Effector CD4-positive, alpha-beta T cell (primary cell): ENCODE data around the gene CCDC197.
A peak's percentile ranks its signal among the peaks of the same experiment; 100 is the strongest.

Experiments
- DNase-seq: peaks from one replicate; pipeline ENCODE4 v3.0.0-alpha.2; 2020

Gene CCDC197

DNA sequence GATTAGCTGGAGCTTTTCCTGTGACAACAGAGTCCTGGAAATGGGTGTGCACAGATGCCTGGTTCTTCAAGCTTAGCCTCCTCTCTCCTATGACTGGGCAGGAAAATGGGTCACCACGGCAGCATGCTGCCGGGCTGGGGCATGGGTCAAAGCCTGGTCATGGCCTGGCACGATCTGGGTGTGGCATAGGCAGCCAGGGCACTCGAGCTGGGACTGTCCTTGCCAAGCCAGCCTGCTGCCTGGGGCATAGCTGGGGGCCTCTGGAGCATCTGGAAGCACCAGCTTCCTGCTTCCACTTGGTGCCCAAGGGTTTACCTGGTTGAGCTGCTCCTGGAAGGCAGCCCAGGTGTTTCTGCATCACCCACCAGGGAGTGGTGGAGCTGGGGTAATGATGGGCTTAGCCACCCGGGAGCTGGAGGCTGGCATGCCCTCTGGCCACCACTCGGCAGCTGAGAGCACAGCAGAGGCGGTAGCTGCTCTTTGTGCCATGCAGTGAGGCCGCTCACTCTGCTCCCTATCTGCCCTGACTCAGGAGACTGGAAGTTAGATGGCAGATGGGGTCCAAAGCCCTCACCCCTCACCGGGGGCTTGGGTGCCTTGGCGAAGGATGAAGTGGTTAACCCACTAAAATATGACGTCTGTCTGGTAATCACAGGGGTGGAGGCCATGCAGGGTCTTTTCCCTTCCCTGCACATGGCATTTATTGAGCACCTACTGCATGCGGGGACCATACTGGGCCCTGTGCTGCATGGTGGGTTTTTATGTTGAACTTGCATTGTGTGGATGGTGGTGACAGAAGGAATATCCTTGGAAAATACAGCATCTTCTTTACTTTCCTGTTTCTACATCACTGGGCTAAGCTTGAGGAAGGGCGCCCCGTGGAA lies 30.7 kb downstream of the CCDC197 start:
- DNase-seq = no peak

DNA sequence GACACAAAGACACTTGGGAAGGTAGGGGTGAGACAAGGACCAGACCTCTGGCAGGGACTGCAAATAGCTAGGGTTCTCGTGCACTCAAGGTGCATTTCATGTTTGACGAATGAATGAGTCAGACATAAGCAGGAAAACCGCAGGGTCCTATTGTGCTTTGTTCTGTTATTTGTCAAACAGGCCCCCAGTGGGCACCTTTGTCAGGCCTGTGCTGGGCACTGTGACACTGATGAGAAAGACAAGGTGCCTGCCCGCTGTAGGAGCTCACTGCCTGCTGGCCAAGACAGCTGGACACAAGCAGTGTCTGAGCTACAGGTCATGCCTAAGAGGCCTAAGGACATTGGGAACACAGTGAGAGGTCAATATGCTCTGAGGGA lies 31.3 kb downstream of the CCDC197 start:
- DNase-seq = no peak

DNA sequence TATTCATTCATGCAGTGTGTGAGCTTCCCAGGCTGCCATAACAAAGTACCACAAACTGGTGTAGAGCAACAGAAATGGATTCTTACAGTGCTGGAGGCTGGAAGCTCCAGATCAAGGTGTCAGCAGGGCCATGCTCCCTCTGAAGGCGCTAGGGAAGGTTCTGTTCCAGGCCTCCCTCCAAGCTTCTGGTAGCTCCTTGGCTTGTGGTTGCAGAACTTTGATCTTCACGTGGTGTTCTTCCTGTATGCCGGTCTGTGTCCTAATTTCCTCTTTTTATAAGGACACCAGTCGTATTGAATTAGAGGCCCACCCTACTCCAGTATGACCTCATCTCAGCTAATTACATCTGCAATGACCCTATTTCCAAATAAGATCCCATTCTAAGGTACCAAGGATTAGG lies 32.2 kb downstream of the CCDC197 start:
- no peak for DNase-seq

DNA sequence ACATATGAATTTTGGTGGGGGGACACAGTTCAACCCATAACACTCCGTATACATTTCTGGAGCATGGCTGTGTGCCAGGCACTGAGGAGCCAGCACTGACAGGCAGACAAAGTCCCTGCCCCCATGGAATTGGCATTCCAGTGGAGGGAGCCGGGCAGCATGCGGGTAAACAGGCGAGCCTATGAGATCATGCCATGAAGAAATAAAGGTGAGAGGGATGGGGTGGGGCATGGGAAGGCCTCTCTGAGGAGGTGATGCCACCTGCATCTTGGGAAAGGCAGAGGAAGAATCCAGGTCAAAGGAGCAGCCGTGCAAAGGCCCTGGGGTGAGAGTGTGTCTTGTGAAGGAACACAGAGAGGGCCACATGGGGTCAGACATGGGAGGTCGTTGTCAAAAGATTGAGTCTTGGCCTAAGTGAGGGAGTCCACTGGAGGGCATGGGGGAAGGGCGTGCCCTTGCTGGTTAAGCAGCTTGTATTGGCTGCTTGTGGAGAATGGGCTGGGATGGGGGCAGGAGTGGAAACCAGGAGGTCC lies 32.6 kb downstream of the CCDC197 start:
- DNase-seq = no peak

DNA sequence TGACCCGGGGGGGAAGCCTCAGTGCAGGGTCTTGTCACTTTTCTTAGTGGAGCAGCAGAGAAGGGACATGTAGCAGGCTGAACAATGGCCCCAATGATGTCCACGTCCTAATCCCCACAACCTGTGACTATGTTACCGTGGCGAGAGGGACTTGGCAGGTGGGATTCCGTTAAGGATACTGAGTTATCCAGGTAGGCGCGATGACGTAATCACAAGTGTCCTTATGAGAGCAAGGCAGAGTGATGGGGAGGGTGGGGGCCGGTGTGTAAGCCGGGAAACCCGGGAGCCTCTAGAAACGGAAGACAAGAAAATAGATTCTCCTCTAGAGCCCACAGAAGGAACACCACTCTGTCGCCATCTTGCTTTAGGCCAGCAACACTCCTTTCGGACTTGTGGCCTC lies 33.5 kb downstream of the CCDC197 start:
- DNase-seq = no peak

DNA sequence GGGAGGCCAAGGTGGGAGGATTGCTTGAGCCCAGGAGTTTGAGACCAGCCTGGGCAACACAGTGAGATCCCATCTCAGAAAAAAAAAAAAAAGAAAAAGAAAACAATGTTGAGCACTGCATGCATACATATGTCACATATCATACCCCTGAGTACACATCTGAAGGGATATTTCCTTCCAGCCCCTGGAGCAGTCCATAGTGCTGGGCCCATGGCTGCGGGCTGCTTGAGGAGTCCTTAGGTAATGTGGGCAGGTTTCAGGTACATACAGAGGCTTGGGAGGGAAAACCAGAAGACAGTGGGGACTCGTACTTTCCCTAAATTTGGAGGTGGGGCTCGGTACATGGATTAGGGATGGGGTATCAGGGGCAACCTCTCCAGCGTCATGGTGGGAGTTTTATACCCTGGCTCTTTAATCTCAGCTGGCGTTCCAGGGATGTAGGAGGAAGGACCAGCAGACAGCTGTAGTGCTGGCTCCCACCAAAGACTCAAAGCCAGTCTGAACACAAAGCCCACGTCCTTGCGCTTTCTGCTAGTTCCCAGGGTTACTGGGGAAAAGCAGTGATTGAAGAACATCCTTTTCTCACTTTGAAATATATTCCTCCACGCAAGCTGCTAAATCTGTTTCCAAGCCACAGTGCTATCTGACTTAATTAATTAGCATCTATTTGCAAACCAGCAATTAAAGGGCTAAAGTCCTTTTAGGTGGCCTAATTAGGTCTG lies 34.2 kb downstream of the CCDC197 start:
- no peak for DNase-seq

DNA sequence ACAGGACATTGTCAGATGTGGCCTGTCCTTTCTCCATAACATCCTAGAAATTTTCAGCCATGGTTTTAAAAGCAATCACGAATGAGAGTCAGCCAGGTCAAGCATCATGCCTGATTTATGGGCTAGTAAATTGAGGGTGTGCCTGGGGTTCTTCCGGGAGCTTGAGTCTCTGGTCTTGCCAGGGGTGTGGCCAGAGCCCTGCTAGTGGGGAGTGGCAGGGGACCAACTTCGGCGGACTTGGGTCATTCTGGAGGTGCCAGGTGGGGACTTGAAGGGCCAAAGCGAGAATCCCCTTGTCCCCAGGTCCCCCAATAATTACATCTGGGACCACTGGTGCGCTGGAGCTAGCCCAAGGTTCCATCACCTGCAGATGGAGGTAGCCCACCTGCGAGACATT lies 34.8 kb downstream of the CCDC197 start:
- no peak for DNase-seq

DNA sequence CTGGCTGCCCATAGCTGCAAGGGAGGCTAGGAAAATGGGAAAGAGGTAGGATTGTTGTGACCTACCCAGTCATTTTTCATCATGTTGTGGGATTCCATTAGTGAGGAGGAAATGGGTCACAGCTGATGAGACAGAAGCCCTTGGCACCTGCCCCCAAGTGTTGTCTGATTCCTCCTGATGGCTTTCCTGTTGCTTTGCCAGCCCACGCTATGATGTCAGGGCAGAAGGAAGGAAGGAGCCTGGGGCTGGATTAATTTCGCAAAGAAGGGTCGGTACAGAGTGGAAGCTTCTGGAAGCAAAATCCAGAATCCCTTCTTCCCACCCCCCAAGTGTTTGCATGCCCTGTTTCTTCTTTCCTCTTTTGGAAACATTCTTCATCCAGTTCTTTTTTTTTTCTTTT lies 37.8 kb downstream of the CCDC197 start:
- DNase-seq = no peak

DNA sequence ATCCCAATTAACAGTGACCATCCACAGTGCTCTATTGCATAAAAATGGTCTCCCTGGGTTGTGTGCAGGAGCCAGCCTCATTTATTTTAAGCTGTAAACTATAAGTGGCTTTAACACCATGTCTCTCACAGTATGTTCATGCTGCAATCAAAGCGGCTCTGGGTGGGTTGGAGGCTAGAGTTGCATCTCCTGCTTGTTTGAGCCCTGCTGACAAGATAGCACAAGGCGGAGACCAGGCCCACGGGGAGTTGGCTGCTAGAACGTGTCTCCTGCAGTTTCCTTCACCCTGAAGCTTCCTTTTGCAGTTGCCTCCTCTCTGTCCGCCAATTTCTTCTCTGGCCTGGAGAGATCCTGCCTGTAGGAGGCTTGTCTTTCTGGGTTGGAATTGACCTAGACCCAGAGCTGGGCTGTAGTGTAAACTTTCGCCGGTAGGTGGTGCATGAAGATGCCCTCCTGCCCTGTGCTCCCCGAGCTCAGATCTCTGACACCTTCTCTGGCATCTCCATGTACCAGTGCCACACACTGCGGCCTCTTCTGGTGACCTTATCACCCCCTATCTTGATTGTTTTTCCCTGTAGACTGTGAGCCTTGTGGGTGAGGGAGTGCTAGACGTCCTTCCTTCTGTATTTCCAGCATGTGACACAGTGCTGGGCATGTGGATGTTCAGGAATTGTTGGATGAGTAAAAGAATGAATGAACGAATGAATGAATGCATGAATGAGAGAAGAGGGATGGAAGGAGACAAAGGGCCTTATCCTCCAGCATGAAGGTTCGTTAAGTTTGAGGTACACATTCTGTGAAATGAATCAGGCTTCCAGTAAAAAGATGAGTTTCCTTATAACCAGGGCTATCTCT lies 39.4 kb downstream of the CCDC197 start:
- peak; percentile 67 for DNase-seq

DNA sequence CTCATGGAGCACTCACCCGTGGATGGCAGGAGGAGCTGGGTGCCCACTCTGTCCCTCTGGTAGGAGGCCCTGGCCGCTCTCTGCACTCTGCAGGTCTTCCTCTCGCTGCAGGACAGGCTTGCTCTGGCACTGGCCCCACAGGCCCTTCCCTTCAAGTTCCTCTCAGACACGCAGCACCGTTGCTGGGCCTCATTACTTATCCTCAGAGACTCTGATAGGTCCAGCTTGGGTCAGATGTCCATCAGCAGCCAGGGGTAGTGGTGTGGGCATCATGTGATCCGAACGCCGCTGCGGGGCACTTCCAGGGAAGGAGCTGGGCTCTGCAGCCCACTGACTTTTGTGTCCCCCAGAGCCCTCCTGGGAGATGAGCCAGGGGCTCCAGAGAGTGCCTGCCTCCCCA lies 40.9 kb downstream of the CCDC197 start:
- DNase-seq = no peak

DNA sequence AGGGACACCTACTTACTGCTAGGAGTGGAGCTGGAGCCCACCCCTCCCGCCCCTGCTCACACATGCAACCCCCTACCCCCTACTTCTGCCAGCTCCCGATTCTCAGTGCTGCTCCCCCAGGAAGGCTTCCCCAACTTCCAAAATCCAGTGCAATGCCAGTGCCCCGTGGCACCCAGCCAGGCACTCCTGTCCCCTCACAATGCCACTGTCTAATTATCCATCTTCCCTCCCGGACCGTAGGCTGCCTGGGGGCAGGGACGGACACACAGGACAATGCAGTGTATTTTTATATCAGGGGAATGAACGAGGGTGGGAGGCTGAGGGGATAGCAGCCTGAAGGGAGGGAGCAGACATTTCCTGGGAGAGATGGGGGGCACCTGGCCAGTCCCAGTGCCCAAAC lies 41.4 kb downstream of the CCDC197 start:
- DNase-seq = no peak

DNA sequence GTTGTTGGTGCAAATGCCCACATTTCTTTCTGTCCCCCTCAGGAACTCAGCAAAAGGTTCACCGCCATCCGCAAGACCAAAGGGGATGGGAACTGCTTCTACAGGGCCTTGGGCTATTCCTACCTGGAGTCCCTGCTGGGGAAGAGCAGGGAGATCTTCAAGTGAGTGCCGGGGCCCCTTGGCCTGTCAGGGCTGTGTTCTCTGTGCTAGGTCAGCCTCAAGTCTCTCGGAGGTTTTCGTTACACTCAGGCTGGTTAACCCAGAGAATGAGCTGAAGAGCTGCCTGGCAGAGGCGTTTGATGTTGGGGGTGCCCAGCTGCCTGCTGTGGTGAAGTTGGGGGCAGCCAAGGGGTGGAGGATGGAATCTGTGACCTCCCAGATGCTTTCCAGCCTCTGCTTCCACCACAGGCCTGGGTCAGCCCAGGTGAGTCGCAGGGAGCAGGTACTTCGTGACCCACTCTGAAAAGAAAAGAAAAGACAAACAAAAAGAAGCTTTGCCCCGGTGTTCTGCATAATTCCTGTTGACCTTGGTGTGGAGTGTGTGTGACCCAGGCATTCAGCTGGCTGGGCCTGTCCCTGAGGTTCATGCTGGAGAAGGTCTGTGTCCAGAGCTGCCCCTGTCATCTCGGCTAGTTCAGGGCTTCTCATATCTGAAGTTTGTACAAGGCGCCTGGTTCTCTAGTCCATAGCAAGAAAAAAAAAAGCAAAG lies 42.0 kb downstream of the CCDC197 start:
- DNase-seq = no peak

DNA sequence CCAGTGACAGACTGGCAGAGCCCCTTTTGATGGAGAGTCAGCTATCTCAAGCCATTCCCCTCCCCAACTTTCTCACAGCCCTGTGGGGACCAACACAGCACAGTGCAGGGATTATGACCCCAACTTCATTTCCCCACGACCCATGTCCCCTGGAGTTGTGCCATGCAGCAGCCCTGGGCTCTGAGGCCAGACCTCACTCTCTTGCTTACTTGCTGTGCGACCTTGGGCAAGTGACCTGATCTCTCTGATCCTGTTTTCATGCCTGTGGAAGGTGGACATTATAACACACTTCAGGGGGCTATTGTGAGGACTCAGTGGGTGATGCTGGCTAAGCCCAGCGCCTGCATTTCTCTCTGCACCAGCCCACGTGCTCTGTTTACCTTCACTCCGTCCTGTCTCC lies 43.1 kb downstream of the CCDC197 start:
- DNase-seq = no peak

DNA sequence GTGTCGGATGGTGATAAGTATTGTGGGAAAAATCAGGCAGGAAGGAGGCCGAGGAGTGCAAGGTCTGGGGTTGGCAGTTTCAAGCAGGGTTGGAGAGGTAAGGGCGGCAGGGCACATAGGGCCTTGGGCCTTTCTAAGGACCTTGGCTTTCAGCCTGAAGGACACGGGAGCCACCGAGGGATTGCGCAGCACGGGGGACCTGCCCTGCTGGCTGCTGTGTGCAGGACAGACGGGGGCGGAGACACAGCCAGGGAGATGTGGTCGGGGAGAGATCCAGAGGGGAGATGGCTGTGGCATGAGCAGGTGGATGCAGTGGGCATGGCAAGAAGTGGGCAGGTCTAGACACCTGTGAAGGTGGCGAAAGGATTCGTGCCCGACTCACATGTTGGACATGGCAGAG lies 43.7 kb downstream of the CCDC197 start:
- DNase-seq = no peak

DNA sequence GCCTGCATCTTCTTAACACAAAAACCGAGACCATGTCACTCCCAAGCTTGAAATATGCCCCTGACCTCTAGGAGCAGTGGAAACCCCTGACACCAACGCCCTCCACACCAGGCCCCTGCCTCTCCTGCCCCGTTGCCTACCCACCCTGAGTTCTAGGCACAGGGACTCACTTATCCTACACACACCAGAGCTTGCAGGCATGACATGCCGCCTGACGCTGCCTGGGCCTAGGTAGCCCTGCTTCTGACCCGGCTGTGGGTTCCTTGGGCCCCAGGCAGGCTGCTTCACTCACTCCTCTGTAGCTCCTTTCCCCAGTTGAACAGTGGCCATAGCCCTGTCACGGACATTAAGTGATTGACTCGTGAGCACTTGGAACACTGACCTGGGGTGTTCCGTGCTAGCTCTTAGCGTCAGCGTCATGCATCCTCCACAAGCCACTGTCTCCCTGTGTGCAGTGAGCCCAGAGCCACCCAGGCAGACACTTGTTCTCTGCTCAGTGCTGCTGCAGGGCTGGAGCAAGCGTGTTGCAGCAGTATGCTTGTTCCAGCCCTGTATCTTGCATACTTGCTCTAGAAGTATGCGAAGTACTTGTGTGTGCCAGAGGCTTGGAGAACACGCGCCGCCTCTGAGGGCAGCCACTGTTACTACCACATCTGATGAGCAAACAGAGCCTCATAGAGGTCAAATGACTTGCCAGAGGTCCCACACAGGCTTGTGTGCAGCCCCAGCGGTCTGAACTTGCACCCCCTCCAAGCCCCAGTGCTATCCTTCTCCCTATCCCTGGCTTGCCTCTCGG lies 44.6 kb downstream of the CCDC197 start:
- DNase-seq = no peak

DNA sequence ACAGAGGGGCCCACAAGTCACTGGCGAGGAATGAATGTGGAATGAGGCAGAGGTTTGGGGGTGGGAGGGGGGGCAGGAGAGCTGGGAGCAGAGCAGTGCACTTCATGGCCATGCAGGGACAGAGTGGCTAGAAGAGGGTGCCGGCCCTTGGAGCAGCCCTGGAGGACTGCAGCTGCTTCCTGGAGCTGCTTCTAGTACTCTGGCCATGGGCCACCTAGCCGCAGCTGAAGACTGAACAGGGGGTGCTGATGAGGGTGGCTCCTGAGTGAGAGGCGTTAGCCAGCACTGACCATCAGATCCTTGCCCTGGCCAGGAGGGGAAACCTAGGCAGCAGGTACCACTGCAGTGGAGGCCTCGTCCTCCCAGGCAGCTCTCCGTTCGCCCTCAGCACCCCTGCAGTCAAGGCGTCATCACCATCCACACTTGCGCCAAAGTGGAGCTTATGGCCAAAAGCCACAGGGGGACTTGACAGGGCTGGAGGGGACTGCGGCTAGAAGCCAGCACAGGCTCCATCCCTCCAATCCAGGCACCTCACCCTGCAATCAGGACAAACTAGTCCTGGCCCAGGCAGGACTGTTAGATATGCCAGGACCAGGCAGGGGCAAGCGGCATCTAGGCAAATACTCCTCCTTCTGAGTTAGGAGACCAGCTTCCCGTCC lies 45.5 kb downstream of the CCDC197 start:
- no peak for DNase-seq

DNA sequence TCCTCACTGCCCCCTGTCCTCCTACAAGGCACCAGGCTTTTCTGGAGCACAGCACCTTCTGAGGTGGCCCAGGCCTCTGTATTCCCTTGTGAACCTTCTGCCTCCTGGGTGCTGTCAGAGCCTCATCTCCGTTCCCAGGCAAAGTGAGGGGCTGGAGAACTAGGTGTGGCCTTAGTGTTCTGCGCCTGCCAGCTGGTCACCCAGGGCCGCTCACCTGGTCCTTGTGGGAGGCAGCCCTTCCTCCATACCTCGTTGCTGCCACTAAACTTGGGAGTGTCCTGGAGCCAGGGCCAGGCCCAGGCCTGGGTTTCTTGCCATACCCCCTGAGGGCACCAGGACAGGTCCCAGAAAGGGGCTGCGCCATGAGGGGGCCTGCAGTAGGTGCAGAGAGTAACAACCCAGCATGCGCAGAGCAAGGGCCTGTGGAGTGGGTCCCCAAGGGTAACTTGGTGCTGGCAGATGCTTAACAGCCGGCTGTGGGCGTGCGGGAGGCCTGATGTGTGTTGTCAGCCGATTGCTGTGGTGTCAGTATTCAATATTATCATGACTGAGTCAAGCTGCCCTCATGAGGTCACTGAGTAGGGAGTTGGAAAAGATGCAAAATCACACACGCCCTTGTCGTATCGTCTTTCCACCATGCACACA lies 46.1 kb downstream of the CCDC197 start:
- no peak for DNase-seq

DNA sequence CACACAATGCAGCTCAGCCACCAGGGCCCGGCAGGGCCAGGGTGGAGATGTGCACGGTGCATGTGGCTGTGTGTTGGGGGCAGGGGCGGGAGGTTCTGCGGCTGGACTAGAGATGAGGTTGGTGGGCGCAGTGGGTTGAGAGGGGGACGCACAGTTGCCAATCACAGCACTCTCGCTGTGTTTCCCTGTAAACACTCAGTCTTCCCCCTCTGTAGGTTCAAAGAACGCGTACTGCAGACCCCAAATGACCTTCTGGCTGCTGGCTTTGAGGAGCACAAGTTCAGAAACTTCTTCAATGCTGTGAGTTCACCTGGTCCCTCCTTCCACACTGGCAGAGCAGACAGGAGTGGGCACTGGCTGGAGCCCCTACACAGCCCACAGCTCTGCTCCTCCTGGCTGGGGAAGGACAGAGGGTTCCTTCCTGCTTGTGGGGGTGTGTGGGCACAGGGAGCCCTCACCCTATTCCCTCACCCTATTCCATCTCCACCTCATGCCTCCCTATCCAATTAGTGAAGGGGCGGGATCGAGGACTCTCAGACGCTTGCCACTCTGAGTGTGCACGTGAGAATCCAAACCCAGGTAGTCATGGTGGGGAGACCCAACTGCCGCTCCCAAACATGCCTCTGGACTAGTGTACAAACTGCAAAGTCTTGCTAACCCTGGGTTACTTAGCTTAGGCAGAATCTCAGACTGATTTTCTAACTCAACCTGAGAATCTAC lies 46.8 kb downstream of the CCDC197 start:
- DNase-seq = no peak

DNA sequence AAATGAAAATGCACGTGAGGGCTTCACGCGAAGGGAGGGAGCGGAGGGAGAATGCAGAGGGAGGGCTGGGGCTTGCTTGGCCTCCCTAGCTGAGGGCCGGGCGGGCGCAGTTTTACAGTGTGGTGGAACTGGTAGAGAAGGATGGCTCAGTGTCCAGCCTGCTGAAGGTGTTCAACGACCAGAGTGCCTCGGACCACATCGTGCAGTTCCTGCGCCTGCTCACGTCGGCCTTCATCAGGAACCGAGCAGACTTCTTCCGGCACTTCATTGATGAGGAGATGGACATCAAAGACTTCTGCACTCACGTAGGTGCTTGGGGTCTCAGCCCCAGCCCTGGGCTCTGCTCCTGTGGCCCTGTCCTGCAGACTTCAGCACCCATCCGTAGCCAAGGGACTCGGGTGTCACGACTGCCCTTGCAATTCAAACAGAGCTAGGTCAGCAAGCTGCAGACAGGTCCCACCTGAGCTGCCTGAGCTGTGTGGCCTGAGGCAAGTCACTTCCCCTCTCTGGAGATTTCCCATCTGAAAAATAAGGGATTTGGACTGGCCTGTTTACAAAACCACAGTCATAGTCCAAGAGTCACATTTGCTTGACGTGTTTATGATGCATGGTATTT lies 47.5 kb downstream of the CCDC197 start:
- DNase-seq = no peak
